GM18520 (cell line): ENCODE results near the gene POLR3H.

Experiments used
- ATAC-seq: cut with Tn5 transposase; IDR thresholded peaks from one replicate; pipeline ENCODE4 v1.9.1; 2021; ENCODE audit not compliant: unreplicated experiment

Gene POLR3H

GRCh38 chr22:41488076-41488475 lies 56.2 kb downstream of the POLR3H start:
- ATAC-seq: no peak

- no peak for ATAC-seq
Measured at GRCh38 chr22:41487037-41487935, 57.0 kb downstream of the POLR3H start.

GRCh38 chr22:41485033-41485432 lies 59.2 kb downstream of the POLR3H start:
- no peak for ATAC-seq

- ATAC-seq: no peak
Measured at GRCh38 chr22:41482319-41482935, 61.8 kb downstream of the POLR3H start.

GRCh38 chr22:41481925-41482318 lies 62.3 kb downstream of the POLR3H start:
- no peak for ATAC-seq

GRCh38 chr22:41481131-41481830 lies 63.0 kb downstream of the POLR3H start:
- ATAC-seq: no peak

- ATAC-seq: no peak
Measured at GRCh38 chr22:41480397-41480735, 63.9 kb downstream of the POLR3H start.

- no peak for ATAC-seq
Measured at GRCh38 chr22:41479671-41480396, 64.4 kb downstream of the POLR3H start.

- no peak for ATAC-seq
Measured at GRCh38 chr22:41478891-41479521, 65.3 kb downstream of the POLR3H start.

- no peak for ATAC-seq
Measured at GRCh38 chr22:41478473-41478872, 65.8 kb downstream of the POLR3H start.
